Tibial nerve (tissue), 4 donors: ENCODE data around the gene EYS.

Experiments used
- CTCF ChIP-seq, 5 experiments: fragments of 200-600 bp in 3 of 5; fragments of 450-650 bp in 2 of 5; sonication (generic) in 3 of 5; IDR thresholded peaks; one replicate each; pipeline ENCODE4 v1.5.1; 2016 to 2019; ENCODE audit warnings: antibody characterized with exemption in 5 of 5, mild to moderate bottlenecking in 3 of 5, moderate library complexity in 2 of 5
- EP300 ChIP-seq, 2 donors: sonication (generic); formaldehyde crosslinking; IDR thresholded peaks; one replicate each; pipeline ENCODE4 v1.6.1; 2017; ENCODE audit warnings: antibody characterized with exemption in 2 of 2, mild to moderate bottlenecking in 1 of 2

- no peak for TF ChIP-seq CTCF (IDR thresholded peaks at IDR 0.05)
- no peak for TF ChIP-seq EP300 (IDR thresholded peaks at IDR 0.05)
Measured at GRCh38 chr6:65637289-65638046, 69.6 kb downstream of the EYS start.
